Measurements from ENCODE around the gene ITCH. TPM values are rescaled to one million over a fixed set of nuclear protein-coding genes. Genes with fewer than 3 reads are reported as not detected.
A peak's percentile ranks its signal among the peaks of the same experiment; 100 is the strongest.

ITCH gene
- total and polyA plus RNA-seq, 9 of the 15 experiments (the other 6 are each of a cell fraction or from before 2014, with no cell fraction given), result 7.5 to 53.0 (median 22.9) TPM

- TF ChIP-seq ZNF318 (IDR thresholded peaks at IDR 0.05; ENCODE audit: borderline replicate concordance in 1 of 2, low read depth in 1 of 2) (no peak), CTBP1 (IDR thresholded peaks at IDR 0.05; ENCODE audit: borderline replicate concordance) (peak; percentile 25; the same call in 1 of the 2 replicates), FOXK2 (conservative IDR thresholded peaks at IDR 0.05 in 1 of 2, IDR thresholded peaks at IDR 0.05 in 1 of 2; ENCODE audit: low read depth in 2 of 2) (0 out of 4 replicates have a peak, but pooled peaks of 1 of the 2 experiments have one; percentile 13), PRDM10 (IDR thresholded peaks at IDR 0.05; ENCODE audit: partially characterized antibody) (peak; percentile 62), AFF4 (CRISPR knock-in tag; IDR thresholded peaks at IDR 0.05) (peak; percentile 64; the same call in 1 of the 2 replicates), GTF2E2 (tag; IDR thresholded peaks at IDR 0.05) (no peak), ZBTB26 (CRISPR knock-in tag; IDR thresholded peaks at IDR 0.05) (no peak)
These were observed 571 bp downstream of the ITCH start (continued) for GRCh38 chr20:34363465-34364222.
